Retinal pigment epithelial cell (primary cell): ENCODE measurements around the gene NUDT3.

Experiments used
- DNase-seq: peaks from one replicate; pipeline ENCODE4 v3.0.0-alpha.2; 2010; ENCODE audit warnings: low read depth
- H3K4me3 ChIP-seq: 2 replicates; pipeline ENCODE4 v1.5.1; 2011; ENCODE audit warnings: mild to moderate bottlenecking, low read length, control low read depth, moderate library complexity
- TF ChIP-seq, protein P1 (sequence below): conservative IDR thresholded peaks from 2 replicates; pipeline ENCODE4 v1.5.1; 2011; ENCODE audit warnings: low read depth, low read length, control low read depth, inconsistent platforms

NUDT3 gene

DNA sequence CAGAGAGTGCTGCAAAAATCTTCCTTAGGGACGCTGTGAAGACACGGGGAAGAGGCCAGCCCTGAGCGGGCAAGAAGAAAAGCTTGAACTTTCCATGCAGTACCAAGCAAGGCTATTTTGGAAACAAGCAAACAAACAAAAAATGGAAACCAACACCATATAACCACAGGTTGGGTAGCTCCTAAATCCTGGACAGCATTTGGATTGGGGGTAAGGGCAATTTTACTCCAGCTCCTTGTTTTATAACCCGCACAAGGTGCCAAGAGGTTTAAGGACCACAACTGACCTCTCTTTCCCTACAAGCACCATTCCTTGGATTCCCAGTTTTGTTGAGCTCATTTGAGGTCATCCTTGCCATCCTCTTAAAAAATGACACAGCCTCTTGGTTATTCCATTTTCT, 112.3 kb downstream of the NUDT3 start:
- TF ChIP-seq, protein P1, sequence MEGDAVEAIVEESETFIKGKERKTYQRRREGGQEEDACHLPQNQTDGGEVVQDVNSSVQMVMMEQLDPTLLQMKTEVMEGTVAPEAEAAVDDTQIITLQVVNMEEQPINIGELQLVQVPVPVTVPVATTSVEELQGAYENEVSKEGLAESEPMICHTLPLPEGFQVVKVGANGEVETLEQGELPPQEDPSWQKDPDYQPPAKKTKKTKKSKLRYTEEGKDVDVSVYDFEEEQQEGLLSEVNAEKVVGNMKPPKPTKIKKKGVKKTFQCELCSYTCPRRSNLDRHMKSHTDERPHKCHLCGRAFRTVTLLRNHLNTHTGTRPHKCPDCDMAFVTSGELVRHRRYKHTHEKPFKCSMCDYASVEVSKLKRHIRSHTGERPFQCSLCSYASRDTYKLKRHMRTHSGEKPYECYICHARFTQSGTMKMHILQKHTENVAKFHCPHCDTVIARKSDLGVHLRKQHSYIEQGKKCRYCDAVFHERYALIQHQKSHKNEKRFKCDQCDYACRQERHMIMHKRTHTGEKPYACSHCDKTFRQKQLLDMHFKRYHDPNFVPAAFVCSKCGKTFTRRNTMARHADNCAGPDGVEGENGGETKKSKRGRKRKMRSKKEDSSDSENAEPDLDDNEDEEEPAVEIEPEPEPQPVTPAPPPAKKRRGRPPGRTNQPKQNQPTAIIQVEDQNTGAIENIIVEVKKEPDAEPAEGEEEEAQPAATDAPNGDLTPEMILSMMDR, result no peak
- no peak for DNase-seq
- H3K4me3 ChIP-seq, result no peak overlapping the region

DNA sequence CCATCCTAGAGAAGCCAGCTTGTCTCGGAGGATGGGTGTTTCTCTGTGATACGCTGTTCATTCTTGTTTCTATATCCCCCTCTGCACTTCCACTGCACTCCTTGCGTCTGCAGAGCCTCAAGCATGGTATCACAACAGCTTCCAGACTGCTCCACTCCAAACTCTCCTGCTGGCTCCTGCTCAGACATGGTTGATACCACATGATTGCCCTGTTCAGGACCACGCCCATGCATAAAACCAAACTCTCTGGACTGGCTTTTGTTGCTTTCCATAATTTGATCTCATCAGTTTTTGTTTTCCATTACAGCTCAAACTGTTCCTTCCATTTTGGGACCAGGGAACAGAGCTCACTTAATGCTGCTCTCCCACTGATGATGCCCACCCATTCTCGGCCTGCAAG, 113.6 kb downstream of the NUDT3 start:
- DNase-seq, result no peak
- H3K4me3 ChIP-seq, result no peak overlapping the region
- TF ChIP-seq, protein P1, result no peak

DNA sequence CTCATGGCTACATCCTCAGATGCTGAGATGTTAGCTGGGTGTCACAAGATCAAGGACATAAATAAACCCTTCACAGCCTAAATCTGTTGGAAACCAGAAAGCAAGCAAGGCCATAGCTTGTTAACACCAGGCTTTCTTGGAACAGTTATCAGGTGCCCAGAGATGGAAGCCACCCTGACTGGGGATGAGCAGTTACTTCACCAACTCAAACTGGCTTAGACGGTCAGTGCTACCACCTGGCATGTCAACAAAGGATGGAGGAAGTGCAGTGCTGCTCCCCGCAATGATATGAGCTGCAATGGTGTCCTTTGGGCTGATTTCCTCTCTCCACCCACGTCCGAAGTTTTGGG, 114.7 kb downstream of the NUDT3 start:
- no peak for DNase-seq
- no peak overlapping the region for H3K4me3 ChIP-seq
- TF ChIP-seq, protein P1, result no peak

DNA sequence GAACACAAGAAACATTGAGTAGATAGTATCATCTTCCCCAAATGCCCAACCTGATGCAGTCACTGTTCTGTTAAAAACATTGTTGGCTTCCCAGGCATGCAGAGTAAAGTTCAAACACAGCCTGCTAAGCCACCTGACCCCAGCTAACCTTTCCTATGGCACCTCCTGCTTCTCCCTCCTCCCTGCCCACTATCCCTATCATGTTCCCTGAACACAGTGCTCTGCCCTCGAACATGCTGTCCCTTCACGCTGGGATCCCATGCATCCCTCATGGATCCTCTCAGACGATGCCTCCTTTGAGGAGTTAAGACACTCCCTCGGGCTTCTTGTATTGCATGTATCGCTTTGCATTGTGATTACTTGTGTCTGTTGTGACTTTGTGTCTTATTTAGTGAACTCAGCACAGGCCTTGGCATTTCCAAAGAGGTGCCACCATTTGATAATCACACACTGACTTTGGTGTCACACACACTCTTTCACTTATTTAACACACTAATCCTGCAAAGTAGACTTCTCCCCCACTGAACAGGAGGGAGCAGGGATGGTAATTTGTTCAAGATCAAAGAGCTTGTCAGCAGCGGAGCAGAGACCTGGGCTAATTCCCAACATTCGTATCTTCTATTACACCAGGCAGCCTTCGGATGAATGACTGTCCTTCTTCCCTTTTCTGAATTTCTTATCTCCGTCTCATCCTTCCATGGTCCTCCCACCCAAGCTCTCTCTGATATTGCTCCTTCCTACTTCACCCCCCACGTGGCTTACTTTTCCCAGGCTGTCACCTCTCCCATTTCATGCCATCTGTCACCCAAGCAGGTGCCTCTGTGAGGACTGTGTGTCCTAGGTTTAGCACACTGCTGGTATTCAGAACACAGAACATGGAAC, 115.3 kb downstream of the NUDT3 start:
- TF ChIP-seq, protein P1, result no peak
- no peak overlapping the region for H3K4me3 ChIP-seq
- DNase-seq, result no peak

DNA sequence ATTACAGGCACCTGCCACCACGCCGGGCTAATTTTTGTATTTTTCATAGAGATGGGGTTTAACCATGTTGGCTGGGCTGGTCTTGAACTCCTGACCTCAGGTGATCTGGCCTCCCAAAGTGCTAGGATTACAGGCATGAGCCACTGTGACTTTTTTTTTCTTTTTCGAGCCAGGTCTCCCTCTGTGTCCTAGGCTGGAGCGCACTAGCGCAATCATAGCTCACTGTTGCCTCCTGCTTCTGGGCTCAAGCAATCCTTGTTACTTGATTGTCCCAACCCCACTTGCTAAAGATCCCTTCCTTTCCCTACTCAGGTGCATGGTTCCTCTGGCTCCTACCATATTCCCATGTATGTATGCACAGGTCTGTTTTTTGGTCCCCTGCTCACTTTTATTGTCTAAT, 116.3 kb downstream of the NUDT3 start:
- TF ChIP-seq, protein P1, result no peak
- H3K4me3 ChIP-seq, result no peak overlapping the region
- no peak for DNase-seq

DNA sequence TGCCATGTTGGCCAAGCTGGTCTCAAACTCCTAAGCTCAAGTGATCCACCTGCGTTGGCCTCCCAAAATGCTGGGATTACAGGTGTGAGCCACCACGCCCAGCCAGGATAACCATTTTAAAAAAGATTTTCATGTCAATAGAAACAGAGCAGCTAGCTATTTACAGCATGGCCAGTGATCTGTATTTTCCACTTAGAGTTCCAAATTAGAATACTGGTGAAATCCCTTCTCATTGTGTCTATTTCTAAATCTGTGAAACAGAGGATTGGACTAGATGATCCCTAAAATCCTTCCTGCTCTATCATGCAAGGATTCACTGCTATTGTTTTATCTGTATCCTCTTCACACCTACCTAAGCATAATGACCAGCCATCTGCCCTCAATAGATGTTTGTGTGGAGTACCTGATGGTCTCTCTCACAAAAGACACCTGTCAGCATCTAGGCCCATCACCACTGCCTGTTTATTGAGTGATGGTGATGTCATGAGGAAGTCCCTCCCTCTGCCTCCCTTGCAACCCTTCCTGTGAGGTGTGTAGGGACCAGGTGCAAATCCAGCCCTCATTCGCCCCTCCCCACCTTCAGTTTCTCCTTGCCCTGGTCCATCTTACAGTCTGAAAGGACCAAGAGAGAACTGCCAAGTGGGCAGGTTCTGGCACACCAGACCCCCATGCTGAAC, 117.2 kb downstream of the NUDT3 start:
- DNase-seq, result no peak
- H3K4me3 ChIP-seq, result no peak overlapping the region
- TF ChIP-seq, protein P1, result no peak

DNA sequence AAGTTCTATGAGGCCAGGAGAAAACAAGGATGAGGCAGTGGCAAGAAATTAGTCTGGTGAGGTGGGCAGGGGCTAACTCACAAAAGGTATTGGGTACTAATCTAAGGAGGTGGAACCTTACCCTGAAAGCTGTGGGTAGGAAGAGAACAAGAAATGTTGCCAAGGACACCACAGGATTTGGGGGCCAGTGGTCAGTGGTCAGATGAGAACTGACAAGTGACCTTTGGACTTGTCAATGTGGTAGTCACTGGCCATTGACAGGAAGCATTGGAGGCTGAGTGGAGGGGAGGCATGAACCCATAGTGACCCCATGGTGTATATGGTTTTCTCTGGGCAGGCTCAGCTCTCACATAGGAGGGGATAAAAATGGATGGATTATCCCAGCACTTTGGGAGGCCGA, 118.3 kb downstream of the NUDT3 start:
- TF ChIP-seq, protein P1, result no peak
- DNase-seq, result no peak
- no peak overlapping the region for H3K4me3 ChIP-seq
